Daoy (cell line): ENCODE measurements around the gene BICD2. TPM values are rescaled to one million over a fixed set of nuclear protein-coding genes. Genes with fewer than 3 reads are reported as not detected.

Source experiments
- DNase-seq: peaks from one replicate; pipeline ENCODE4 v3.0.0-alpha.2; 2015; ENCODE audit warnings: low read depth
- total RNA-seq: library from RNA; depleted of rRNA; stranded (reverse); fragments of >200 nt; shearing (Covaris generic); gene quantifications from 2 replicates; pipeline ENCODE4 v1.2.3, GENCODE V29; 2014

The BICD2 gene
- total RNA-seq, 1 experiment from 2014 or later: 40.8 TPM

DNA sequence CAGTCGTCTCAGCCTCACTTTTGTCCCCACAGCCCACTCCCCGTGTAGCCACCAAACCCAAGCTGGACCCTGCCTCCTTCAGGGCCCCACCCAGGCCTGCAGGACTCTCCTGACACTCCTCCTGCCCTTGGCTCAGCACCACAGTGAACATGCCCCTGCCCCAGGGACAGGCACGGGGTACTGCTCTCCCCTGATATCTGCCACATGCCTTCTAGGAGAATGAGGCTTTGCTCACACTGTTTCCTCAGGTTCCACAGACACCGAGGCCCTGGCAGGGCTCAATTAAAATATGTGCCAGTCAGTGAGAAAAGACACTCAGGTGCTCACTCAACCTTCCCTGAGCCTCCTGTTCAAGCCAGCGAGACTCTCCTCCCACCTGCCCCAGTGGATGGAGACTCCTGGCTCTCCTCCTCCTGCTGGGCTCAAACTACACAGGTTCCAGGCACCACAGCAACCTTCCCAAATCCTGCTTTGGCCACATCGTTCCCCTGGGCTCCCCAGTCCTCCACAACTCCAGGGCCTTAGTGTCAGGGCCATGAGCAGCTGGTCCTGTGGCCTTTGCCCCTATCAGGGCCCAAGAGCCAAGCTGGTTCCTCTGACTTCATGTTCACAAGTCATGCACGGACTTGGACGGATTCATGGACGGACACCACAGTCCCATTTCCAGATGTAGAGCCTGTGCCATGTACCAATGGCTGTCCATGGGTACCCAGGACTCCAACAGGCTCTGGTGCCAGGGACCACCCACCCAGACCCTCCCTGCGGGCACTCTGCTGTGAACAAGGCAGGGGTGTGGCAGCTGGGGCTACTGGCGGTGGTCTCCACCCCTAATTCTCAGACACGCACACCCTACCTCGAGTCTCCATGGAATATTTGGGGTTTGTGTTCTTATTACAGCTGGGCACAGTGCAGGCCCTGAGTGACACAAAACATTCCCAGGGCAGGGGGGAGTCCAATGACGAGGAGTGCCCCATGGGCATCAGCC is 36.6 kb downstream of the BICD2 start:
- no peak for DNase-seq

GRCh38 chr9:92726971-92727715 is 37.5 kb downstream of the BICD2 start:
- DNase-seq: peak; percentile 46

GRCh38 chr9:92726348-92726747 is 38.3 kb downstream of the BICD2 start:
- DNase-seq: no peak

DNA sequence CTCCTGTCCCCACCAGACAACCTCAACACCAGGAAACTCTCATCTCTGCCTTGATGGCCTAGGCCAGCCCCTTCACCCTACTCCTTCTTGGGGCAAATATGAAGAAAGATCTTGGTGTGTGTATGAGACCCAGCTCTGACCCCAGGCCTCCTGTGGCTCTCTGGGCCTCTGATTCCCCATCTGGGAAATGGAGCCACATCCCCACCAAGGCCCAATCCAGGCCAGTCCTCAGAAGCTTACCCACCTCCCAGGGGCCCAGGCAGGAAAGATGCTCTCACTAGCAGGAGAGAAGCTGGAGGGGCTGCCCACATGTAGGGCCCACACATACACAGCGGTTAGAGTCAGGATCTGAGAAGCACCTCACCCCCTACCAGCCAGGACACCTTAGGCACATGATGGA is 38.9 kb downstream of the BICD2 start:
- no peak for DNase-seq

DNA sequence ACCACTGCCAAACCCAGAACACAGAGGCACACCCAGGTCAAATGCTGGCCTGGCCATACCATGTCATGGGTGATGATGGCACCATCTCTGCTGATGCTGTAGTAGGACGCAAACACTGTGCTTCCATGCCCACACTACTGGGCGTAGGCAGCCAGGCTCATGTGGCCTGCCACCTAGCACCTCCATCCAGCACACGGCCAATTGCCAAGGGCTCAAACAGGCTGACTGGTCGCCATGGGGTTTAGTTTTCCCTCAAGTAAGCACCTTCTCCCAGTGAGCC is 39.4 kb downstream of the BICD2 start:
- DNase-seq: no peak

- no peak for DNase-seq
Observed at GRCh38 chr9:92724528-92725265, 39.9 kb downstream of the BICD2 start.

DNA sequence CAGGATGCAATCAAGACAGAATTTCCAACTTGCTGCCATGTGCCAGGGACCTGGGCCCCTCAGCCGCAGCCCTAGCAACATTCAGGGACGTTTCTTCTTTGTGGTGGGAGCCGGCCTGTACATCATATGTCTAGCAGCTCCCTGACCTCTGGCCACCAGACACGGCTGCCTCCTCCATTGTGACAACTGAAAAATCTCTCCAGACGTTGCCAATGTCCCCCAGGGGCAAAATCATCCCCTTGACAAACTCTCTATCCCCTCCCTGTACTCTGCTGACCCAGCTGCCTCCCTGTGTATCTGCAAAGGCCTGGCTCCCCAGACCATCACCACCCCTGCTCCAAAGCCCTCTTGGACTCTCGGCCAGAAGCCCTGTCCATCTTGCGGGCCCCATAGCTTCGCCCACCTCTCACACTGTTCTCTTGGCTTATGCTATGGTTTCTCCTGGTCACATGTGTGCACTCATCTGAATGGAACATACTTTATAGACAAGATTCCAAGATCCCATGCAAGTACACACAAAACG is 40.8 kb downstream of the BICD2 start:
- DNase-seq: no peak

DNA sequence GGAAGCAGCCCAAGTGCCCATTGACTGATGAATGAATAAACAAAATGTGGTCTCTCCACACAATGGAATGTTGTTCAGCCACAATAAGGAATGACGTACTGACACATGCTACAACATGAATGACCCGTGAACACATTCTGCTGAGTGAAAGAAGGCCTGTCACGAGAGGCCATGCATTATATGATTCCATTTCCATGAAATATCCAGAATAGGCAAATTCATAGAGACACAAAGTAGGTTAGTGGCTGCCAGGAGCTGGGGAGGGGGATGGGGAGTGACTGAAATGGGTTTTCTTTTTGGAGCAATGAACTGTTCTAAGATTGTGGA is 41.4 kb downstream of the BICD2 start:
- DNase-seq: no peak

- no peak for DNase-seq
Observed at GRCh38 chr9:92722386-92723298, 42.0 kb downstream of the BICD2 start.

DNA sequence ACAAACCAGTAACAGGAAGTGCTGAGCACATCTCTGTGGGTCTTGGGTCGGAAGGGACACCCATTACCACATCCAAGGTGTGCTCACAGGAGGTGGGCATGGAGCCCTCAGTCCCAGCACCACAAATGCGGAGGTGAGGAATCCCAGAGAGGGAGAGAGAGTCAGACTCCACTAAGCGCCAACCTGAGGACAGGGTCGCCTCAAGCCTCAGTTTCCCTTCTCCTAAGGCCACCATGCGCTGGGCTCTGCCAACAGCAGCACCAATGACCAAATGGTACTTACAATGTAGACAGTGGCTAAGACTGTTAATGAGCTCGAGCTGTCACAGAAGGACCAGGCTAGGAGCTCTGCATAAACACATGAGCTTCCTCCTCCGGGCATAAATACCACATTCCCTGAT is 43.1 kb downstream of the BICD2 start:
- DNase-seq: no peak

DNA sequence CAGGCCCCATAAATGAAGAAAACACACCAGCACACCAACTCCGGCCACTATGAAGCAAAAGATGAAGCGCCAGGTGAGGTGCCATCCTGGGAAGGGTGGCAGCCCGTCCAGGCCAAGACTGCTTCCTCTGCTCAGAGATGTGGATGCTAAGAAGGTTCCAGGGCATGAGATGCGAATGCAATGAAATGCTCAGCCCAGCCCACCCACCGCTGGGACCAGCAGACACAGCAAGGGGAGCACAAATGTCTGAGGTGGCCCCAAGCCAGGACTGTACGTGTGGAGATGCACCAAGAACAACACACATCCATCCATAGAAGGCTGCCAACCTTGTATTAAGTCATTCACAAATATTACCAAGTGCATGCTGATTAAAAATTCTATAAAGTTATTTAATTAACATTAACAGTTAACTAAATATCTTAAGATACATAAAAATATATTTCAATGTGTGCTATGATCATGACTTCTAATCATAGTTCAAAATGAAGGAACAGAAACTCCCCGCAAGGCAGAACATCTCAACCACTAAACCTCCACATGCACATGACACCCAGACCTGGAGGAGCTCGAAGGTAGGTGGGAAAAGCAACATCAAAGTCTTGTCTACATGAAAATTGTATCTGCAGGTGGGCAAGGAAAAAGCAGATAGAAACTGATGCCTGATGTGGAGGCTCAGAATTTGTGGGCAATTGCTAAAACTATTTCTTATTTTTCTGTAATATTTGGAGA is 43.7 kb downstream of the BICD2 start:
- DNase-seq: no peak

DNA sequence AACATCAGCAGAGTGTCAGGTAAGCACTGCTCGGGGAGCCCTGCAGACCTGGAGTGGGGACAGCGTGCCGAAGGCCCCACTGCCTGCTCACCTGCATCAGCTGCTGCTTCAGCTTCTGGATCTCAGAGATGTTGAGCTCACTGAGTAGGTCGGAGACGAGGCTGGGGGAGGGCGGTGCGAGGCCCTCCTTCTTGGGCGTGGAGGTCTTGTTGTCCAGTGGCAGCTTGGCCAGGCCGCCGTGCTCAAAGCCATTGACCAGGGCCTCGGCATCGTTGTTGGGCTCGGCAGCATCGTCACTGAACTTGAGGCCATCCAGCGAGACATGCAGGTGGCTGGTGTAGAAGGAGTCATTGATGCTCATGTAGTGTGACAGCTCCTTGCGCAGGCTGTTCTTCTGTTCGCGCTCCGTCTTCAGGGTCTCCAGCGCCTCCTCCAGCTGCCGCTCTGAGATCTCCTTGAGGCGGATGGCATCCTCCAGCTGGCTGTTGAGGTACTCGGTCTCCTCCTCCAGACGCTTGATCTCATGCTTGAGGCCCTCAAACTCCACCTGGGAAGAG is 44.3 kb downstream of the BICD2 start:
- no peak for DNase-seq

DNA sequence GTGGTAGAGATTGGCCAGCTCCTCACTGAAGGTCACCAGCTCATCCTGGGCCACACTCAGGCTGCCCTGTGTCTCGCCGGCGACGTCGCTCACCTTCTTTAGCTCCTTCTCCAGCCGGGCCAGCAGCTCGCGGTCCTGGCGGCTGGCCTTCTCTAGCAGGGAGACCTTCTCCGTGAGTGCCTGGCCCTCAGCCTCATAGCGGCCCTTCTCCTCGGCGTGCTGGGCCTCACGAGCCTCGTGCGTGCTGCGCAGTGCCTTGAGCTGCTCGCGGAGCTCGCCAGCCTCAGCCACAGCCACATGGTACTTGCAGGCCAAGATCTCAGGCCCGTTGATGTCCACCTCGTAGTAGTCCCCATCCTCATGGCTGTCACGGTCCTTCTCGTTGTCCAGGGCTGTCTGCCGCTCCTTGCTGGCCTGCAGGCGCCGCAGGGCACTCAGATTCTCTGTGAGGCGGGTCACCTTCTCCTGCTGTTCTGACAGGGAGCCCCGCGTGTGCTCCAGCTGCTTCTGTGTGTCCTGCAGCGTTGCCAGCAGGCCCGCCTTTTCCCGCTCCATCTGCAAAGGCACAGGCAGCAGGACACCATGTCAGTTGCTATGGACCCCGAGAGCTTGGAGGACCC is 45.5 kb downstream of the BICD2 start:
- no peak for DNase-seq

DNA sequence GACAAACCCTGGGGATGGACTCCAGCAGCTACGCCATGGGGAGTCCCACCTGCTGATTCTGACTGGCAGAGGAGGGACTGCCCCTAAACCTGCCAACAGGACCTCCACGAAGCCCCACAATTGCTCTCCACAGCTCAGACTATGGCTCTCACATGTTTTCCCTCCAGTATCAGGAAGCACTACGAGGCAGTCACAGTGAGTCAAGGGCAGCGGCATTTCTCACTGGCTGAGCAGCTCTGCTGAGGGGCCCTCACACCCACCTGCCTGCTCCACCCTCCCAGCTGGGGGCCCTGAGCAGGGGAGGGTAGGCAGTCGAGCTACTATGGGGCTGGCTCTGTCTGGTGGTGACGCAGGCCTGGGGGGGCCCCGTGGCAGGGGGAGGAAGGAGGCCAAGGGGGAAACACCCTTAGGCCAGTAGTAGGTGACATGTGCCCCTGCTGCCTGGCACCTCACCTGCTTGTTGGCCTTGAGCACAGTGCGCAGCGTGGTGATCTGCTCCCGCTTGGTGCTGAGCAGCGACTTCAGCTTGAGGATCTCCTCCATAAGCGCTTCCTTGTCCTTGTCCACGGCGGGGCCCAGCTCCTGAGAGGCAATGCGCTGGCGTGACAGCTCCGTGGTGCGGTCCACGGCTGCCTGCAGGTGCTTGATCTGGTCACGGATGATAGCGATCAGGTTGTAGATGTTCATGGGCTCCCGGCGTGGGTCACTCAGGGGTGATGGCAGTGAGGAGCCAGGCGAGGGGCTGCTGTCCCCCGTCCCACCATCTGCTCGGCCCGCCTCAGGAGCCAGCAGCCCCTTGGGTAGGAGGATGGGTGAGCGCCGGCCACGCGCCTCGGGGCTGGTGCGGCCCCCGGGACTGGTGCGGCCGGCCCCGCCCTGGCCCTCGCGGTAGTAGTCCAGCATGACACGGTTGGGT is 46.3 kb downstream of the BICD2 start:
- peak; percentile 22 for DNase-seq

GRCh38 chr9:92717201-92718085 is 47.2 kb downstream of the BICD2 start:
- no peak for DNase-seq

GRCh38 chr9:92716557-92716956 is 48.1 kb downstream of the BICD2 start:
- peak; percentile 58 for DNase-seq

DNA sequence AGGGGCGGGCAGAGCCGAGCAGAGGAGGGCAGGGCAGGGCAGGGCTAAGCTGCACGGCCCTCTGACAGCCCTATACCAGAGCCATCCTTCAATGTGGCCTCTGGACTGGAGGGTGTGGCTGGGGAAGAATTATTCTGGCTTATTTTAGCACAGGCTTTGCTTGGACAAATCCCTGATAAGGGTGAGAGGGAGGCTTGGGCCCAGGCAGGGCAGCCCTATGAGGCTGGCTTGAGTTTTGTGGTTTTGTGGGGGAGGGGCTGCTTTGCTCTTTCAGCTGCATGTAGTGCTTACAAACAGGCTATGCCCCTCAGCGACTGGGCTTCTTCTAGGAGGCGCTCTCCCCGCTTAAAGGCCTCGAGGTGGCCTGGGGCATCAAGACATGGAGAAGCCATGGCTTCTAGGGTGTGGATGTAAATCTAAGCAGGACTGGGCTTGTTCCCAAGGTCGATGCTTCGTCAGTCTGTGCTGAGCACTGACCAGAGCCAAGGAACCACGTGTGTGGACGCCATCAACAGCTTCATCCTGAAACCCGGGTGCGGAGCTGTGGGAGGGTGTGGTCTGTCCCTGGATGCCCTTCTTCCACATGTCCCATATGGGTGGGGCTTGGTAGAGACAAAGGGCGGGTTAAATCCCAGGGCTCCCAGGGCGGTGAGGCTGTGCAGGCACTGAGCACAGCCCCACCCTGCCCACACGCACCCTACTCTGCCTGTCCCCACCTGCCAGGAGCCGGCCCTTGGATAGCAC is 49.0 kb downstream of the BICD2 start:
- DNase-seq: no peak
